HepG2 (cell line): ENCODE results near the gene TSPAN3. TPM values are rescaled to one million over a fixed set of nuclear protein-coding genes. Genes with fewer than 3 reads are reported as not detected.
A peak's percentile ranks its signal among the peaks of the same experiment; 100 is the strongest.

Experiments used
- FUBP1 ChIP-seq: sonication (generic); formaldehyde crosslinking; IDR thresholded peaks from 2 replicates; pipeline ENCODE4 v1.5.1; 2020; ENCODE audit warnings: missing genetic modification reagents, mild to moderate bottlenecking, borderline replicate concordance
- KDM4B ChIP-seq: sonication (generic); formaldehyde crosslinking; IDR thresholded peaks from 2 replicates; pipeline ENCODE4 v1.4.0; 2020; ENCODE audit warnings: missing genetic modification reagents
- KDM6A ChIP-seq: IDR thresholded peaks from 2 replicates; pipeline ENCODE4 v1.6.1; 2016; ENCODE audit warnings: low read depth
- NKX3-1 ChIP-seq: sonication (generic); formaldehyde crosslinking; IDR thresholded peaks from 2 replicates; pipeline ENCODE4 v1.5.0; 2020; ENCODE audit warnings: missing genetic modification reagents
- POLR2AphosphoS2 ChIP-seq: IDR thresholded peaks from 2 replicates; pipeline ENCODE4 v1.6.1; 2011; ENCODE audit warnings: low read depth, low read length, improper control_type of control experiment
- PRDM10 ChIP-seq: sonication (generic); formaldehyde crosslinking; IDR thresholded peaks from 2 replicates; pipeline ENCODE4 v1.4.0; 2020; ENCODE audit warnings: low read depth, missing genetic modification reagents
- SATB2 ChIP-seq: sonication (generic); formaldehyde crosslinking; IDR thresholded peaks from 2 replicates; pipeline ENCODE4 v1.5.0; 2020; ENCODE audit warnings: missing genetic modification reagents
- SOX5 ChIP-seq: IDR thresholded peaks from 2 replicates; pipeline ENCODE4 v1.6.1; 2016; ENCODE audit warnings: borderline replicate concordance
- SYNCRIP ChIP-seq: fragments of 200-400 bp; formaldehyde crosslinking; IDR thresholded peaks from 2 replicates; pipeline ENCODE4 v1.6.1; 2018; ENCODE audit warnings: mild to moderate bottlenecking, low read depth, low read length; ENCODE audit not compliant: insufficient read depth
- TFDP2 ChIP-seq: sonication (generic); formaldehyde crosslinking; IDR thresholded peaks from 2 replicates; pipeline ENCODE4 v1.4.0; 2020; ENCODE audit warnings: missing genetic modification reagents
- ZBTB3 ChIP-seq: sonication (generic); formaldehyde crosslinking; IDR thresholded peaks from 2 replicates; pipeline ENCODE4 v1.4.0; 2020; ENCODE audit warnings: low read depth, mild to moderate bottlenecking, moderate library complexity, missing genetic modification reagents, borderline replicate concordance
- ZFP37 ChIP-seq: sonication (generic); formaldehyde crosslinking; IDR thresholded peaks from 2 replicates; pipeline ENCODE4 v1.4.0; 2020; ENCODE audit warnings: missing genetic modification reagents, borderline replicate concordance
- ZNF10 ChIP-seq: sonication (generic); formaldehyde crosslinking; IDR thresholded peaks from 2 replicates; pipeline ENCODE4 v1.4.0; 2020; ENCODE audit warnings: mild to moderate bottlenecking, low read depth, missing genetic modification reagents, borderline replicate concordance
- ZNF30 ChIP-seq: sonication (generic); formaldehyde crosslinking; IDR thresholded peaks from 2 replicates; pipeline ENCODE4 v1.5.0; 2020; ENCODE audit warnings: mild to moderate bottlenecking, missing genetic modification reagents
- ZNF333 ChIP-seq: sonication (generic); formaldehyde crosslinking; IDR thresholded peaks from 2 replicates; pipeline ENCODE4 v1.4.0; 2020; ENCODE audit warnings: mild to moderate bottlenecking, missing genetic modification reagents, borderline replicate concordance
- ZNF34 ChIP-seq: sonication (generic); formaldehyde crosslinking; IDR thresholded peaks from 2 replicates; pipeline ENCODE4 v1.4.0; 2020; ENCODE audit warnings: mild to moderate bottlenecking, missing genetic modification reagents, borderline replicate concordance
- ZNF513 ChIP-seq: sonication (generic); formaldehyde crosslinking; conservative IDR thresholded peaks from 2 replicates; pipeline ENCODE4 v1.5.0; 2020; ENCODE audit warnings: missing genetic modification reagents
- ZNF614 ChIP-seq: IDR thresholded peaks from 2 replicates; pipeline ENCODE4 v1.6.1; 2018; ENCODE audit warnings: missing biosample characterization, missing genetic modification reagents, inconsistent platforms, borderline replicate concordance
- ZNF709 ChIP-seq: sonication (generic); formaldehyde crosslinking; IDR thresholded peaks from 2 replicates; pipeline ENCODE4 v1.5.0; 2020; ENCODE audit warnings: mild to moderate bottlenecking, missing genetic modification reagents
- ZNF879 ChIP-seq: sonication (generic); formaldehyde crosslinking; IDR thresholded peaks from 2 replicates; pipeline ENCODE4 v1.8.1; 2023; ENCODE audit warnings: missing genetic modification reagents
- ZSCAN29 ChIP-seq: sonication (generic); formaldehyde crosslinking; conservative IDR thresholded peaks from 2 replicates; pipeline ENCODE4 v1.4.0; 2020; ENCODE audit warnings: mild to moderate bottlenecking, missing genetic modification reagents
- polyA plus RNA-seq, 8 experiments: library from polyadenylated mRNA; depleted of rRNA in 3 of 8; stranded (reverse) in 7 of 8; unstranded in 1 of 8; fragments of >200 nt; fragmentation: Illumina TruSeq in 4 of 8; extraction: Trizol in 4 of 8; gene quantifications; 2 replicates each; pipeline versions ENCODE4 v1.2.1 to v1.2.3, GENCODE V29; 2011 to 2016; ENCODE audit warnings: low read depth in 4 of 8, missing spikeins in 1 of 8, mixed read lengths in 1 of 8; ENCODE audit not compliant: insufficient read depth in 1 of 8
- total RNA-seq, 5 experiments: library from RNA; depleted of rRNA; stranded (reverse); fragments of >200 nt; fragmentation: Illumina TruSeq; extraction: Trizol; gene quantifications; 2 replicates each; pipeline ENCODE4 v1.2.3, GENCODE V29; 2016; ENCODE audit warnings: low read depth in 1 of 5
- TF ChIP-seq, protein P1 (sequence below): sonication (generic); formaldehyde crosslinking; IDR thresholded peaks from 2 replicates; pipeline ENCODE4 v1.4.0; 2020; ENCODE audit warnings: missing genetic modification reagents

TSPAN3 gene
- total and polyA plus RNA-seq, 2 of the 13 experiments (the other 11 are each of a cell fraction or from before 2014, with no cell fraction given), result 167 to 170 TPM

DNA sequence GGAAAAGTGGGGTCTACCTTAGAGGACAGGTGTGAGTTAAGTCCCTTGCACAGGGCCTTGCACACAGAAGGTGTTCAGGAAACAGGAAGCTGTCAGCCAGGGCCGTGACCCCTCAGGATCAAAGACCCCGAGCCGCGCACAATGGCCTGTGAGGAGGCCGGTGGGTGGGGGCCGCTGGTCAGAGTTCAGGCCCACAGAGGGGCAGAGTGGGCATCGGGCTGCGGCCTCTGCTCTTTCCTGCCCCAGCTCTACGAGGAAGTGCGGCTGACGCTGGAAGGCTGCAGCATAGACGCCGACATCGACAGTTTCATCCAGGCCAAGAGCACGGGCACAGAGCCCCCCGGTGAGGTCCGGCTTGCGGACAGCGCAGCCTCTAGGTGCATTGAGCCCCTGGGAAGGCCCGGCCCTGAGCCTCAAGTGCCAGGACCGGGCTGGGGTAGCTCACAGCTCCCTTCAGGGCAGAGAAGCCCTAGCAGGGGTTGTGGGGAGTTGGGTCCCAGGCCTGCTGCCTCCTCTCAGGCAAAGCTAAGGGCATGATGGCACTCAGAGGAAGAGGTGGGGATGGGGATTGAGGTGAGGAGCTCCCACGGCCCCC lies 38.8 kb downstream of the TSPAN3 start (continued):
- TF ChIP-seq PRDM10 (CRISPR knock-in tag), result no peak
- no peak for TF ChIP-seq POLR2AphosphoS2
- TF ChIP-seq ZSCAN29, result peak; percentile 92
- no peak for TF ChIP-seq KDM4B (CRISPR knock-in tag)
- no peak for TF ChIP-seq SYNCRIP
- no peak for TF ChIP-seq ZNF513 (CRISPR knock-in tag)
- TF ChIP-seq, protein P1, sequence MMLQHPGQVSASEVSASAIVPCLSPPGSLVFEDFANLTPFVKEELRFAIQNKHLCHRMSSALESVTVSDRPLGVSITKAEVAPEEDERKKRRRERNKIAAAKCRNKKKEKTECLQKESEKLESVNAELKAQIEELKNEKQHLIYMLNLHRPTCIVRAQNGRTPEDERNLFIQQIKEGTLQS, result no peak
- no peak for TF ChIP-seq ZNF10 (CRISPR knock-in tag)
- TF ChIP-seq ZBTB3 (CRISPR knock-in tag), result no peak
- TF ChIP-seq FUBP1 (CRISPR knock-in tag), result no peak
- 0 out of 2 replicates have a peak, but pooled peaks have one; percentile 31 for TF ChIP-seq ZNF709 (CRISPR knock-in tag)
- no peak for TF ChIP-seq ZNF34
- TF ChIP-seq NKX3-1 (CRISPR knock-in tag), result no peak; the same call in 1 of the 2 replicates
- no peak for TF ChIP-seq ZFP37
- TF ChIP-seq ZNF30 (CRISPR knock-in tag), result no peak
- no peak for TF ChIP-seq TFDP2 (CRISPR knock-in tag)
- TF ChIP-seq ZNF879 (CRISPR knock-in tag), result no peak
- no peak for TF ChIP-seq SATB2 (CRISPR knock-in tag)
- peak; percentile 68; the same call in 1 of the 2 replicates for TF ChIP-seq ZNF614
- TF ChIP-seq KDM6A (CRISPR knock-in tag), result 0 out of 2 replicates have a peak, but pooled peaks have one; percentile 35
- peak; percentile 83 for TF ChIP-seq SOX5
- TF ChIP-seq ZNF333, result no peak
